Measurements from ENCODE around the gene FASN.

- TF ChIP-seq, protein P1, sequence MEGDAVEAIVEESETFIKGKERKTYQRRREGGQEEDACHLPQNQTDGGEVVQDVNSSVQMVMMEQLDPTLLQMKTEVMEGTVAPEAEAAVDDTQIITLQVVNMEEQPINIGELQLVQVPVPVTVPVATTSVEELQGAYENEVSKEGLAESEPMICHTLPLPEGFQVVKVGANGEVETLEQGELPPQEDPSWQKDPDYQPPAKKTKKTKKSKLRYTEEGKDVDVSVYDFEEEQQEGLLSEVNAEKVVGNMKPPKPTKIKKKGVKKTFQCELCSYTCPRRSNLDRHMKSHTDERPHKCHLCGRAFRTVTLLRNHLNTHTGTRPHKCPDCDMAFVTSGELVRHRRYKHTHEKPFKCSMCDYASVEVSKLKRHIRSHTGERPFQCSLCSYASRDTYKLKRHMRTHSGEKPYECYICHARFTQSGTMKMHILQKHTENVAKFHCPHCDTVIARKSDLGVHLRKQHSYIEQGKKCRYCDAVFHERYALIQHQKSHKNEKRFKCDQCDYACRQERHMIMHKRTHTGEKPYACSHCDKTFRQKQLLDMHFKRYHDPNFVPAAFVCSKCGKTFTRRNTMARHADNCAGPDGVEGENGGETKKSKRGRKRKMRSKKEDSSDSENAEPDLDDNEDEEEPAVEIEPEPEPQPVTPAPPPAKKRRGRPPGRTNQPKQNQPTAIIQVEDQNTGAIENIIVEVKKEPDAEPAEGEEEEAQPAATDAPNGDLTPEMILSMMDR (conservative IDR thresholded peaks at IDR 0.05; ENCODE audit: low read length): no peak
- no peak for TF ChIP-seq EZH2phosphoT487 (IDR thresholded peaks at IDR 0.05; ENCODE audit: borderline replicate concordance, low read depth, low read length)
These were observed 34.3 kb downstream of the FASN start for GRCh38 chr17:82063424-82064415.
